Sigmoid colon (tissue), 4 donors: ENCODE measurements around the gene MTUS2.

ENCODE experiments used
- CTCF ChIP-seq, 4 experiments: fragments of 450-650 bp in 3 of 4; fragments of 200-600 bp in 1 of 4; IDR thresholded peaks; one replicate each; pipeline ENCODE4 v1.5.1; 2016 to 2019; ENCODE audit warnings: antibody characterized with exemption in 4 of 4, mild to moderate bottlenecking in 3 of 4, moderate library complexity in 2 of 4
- EP300 ChIP-seq, 4 donors: sonication (generic); formaldehyde crosslinking; IDR thresholded peaks; one replicate each; pipeline ENCODE4 v1.6.1; 2017; ENCODE audit warnings: antibody characterized with exemption in 4 of 4
- POLR2A ChIP-seq, 2 donors: fragments of 450-650 bp; IDR thresholded peaks; one replicate each; pipeline ENCODE4 v1.6.1; 2016; ENCODE audit warnings: antibody characterized with exemption in 2 of 2, mild to moderate bottlenecking in 2 of 2, moderate library complexity in 2 of 2
- POLR2AphosphoS5 ChIP-seq, 4 donors: sonication (generic); formaldehyde crosslinking; IDR thresholded peaks; one replicate each; pipeline ENCODE4 v1.6.1; 2017; ENCODE audit warnings: antibody characterized with exemption in 4 of 4

- TF ChIP-seq POLR2A (IDR thresholded peaks at IDR 0.05) (no peak), CTCF (IDR thresholded peaks at IDR 0.05) (no peak), EP300 (IDR thresholded peaks at IDR 0.05) (no peak), POLR2AphosphoS5 (IDR thresholded peaks at IDR 0.05) (no peak)
Measured at GRCh38 chr13:29449726-29450125, 629.6 kb downstream of the MTUS2 start.
